Muscle layer of duodenum (tissue), 2 donors: ENCODE measurements around the gene AHRR.
A peak's percentile ranks its signal among the peaks of the same experiment; 100 is the strongest.
"Not testable (repeated sequence)": the region's sequence is repeated elsewhere in the genome, so short reads cannot be mapped to it uniquely, and the experiment has no call there.

Experiments
- H3K27ac ChIP-seq: one replicate; pipeline ENCODE4 v1.7.0; 2013; ENCODE audit warnings: mild to moderate bottlenecking, low read length
- H3K27me3 ChIP-seq: one replicate; pipeline ENCODE4 v1.7.0; 2013; ENCODE audit warnings: low read depth, mild to moderate bottlenecking, control low read depth, low read length
- H3K36me3 ChIP-seq, 2 donors: one replicate each; pipeline ENCODE4 v1.7.0; 2013; ENCODE audit warnings: low read length in 2 of 2, control low read depth in 1 of 2, mild to moderate bottlenecking in 1 of 2; ENCODE audit not compliant: insufficient read depth in 2 of 2, control insufficient read depth in 1 of 2
- H3K4me1 ChIP-seq, 2 donors: one replicate each; pipeline ENCODE4 v1.7.0; 2013; ENCODE audit warnings: low read length in 2 of 2, mild to moderate bottlenecking in 2 of 2, control low read depth in 1 of 2, moderate library complexity in 1 of 2; ENCODE audit not compliant: insufficient read depth in 2 of 2, control insufficient read depth in 1 of 2
- H3K4me3 ChIP-seq, 2 donors: one replicate each; pipeline ENCODE4 v1.7.0; 2013; ENCODE audit warnings: low read length in 2 of 2, low read depth in 1 of 2, mild to moderate bottlenecking in 1 of 2
- H3K9me3 ChIP-seq, 2 donors: one replicate each; pipeline ENCODE4 v1.7.0; 2013; ENCODE audit warnings: low read length in 2 of 2, control low read depth in 1 of 2, mild to moderate bottlenecking in 1 of 2; ENCODE audit not compliant: control insufficient read depth in 1 of 2
- donor health status: healthy.

Gene AHRR

DNA sequence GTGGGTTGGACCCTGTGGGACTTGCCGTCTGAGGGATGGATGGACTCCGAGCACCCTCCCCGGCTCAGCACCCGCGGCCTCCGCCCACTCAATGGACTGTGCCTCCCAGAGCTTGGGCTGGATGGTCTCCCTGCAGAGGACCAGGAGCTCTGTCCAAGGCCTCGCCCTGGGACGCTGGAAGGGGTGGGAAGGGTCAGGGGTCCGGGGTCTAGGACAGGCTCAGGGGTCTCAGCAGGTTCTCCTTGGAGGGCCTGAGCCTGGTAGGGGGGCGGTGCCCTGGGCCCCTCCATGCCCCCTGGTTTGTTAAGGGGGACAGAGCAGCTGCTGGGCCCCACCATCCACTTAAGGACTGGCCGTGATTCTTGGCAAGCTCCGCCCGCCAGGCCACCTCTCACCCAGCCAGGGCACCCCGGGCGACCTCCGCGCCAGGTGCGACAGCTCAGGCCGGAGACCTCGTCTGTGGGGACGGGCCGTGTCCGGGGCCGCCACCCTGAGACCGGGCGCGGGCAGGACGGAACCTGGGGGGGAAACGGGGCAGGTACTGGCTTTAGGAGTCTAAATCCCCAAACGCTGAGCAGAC lies 150.7 kb downstream of the AHRR start:
- Histone ChIP-seq H3K4me1 (peaks cover 7 to 32% of the 10 kb centered on the region in 2 donors), H3K27ac (peak overlapping the region; percentile 23), H3K4me3 (peak overlapping the region; percentile 55 to 80), H3K36me3 (peaks cover 0 to under 1% of the 10 kb centered on the region in 2 donors), H3K9me3 (no peaks in the 10 kb centered on the region), H3K27me3 (peaks cover 12% of the 10 kb centered on the region)

DNA sequence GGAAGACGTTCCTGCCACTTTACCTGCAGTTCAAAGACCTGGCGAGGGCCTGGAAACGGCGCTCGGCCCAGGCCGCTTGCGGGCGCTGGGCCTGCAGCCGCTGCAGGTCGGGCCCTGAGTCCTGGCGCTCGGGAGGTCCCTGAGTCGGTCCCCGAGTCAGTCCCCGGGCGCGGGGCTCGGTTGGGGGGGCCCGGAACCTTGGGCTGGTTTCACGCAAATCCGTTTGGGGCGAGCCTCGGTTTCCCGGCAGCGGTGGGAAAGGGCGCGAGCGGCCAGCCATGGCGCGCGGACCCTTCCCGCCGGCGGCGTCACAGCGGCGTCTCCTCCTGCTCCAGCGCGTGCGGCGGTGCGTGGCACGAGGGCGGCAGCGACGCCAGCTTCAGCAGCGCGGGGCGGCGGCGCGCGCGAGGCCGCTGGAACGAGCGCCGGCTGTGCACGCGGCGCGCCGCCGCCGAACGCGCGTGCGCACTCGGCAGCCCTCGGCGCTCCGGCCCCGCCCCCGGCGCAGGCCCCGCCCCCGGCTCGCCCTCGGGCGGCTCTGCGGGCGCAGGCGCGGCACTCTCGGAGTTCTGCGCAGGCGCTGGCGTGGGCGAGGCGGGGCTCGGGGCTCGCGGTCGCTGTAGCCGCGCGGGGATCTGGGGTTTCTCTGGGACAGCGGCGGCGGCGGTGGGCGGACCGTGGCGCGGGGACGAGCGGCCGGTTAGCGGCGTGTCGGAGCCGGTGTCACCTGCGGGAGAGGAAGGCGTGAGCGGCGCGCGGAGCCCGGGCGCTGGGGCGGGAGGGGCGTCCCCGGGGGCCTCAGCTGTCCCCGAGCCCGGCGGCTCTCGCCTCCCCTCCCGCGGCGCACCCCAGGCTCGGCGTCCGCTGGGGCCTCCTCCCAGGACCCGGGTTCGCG lies 151.4 kb downstream of the AHRR start:
- Histone ChIP-seq H3K4me3 (peak overlapping the region; percentile 65 to 95), H3K36me3 (no peaks in the 10 kb centered on the region), H3K27me3 (peaks cover 17% of the 10 kb centered on the region), H3K4me1 (peaks cover 7 to 32% of the 10 kb centered on the region in 2 donors), H3K27ac (peak overlapping the region; percentile 23), H3K9me3 (no peaks in the 10 kb centered on the region)

DNA sequence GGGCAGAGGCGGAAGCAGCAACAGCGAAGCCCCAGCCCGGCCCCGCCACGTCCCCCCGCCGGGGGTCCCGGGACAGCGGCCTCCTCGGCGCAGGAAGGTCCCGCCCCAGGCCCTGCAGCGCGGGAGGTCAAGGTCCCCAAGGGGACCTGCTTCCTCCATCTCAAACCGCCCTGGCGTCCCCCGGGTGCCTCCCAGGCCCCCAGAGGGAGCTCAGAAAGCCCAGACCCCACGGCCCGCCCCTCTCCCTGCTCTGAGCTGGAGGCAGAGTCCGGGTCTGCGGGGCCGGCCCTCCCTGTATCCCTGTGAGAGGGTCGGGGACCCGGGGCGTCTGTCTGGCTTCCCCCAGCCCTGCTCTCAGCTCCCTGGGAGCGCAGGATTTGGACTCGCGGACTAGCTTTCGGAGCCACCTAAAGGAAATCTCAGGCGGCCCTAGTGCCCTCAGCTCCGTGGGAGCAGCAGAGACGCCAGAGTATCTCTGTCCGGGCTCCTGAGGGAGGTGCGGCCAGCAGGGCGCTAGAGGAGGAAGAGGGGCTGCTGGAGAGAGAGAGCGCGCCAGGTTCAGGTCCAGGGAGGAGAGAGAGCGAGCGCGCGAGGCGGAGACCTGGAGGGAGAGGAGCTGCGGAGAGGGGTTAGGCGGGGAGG lies 152.2 kb downstream of the AHRR start:
- peaks cover 7 to 32% of the 10 kb centered on the region in 2 donors for H3K4me1 ChIP-seq
- peaks cover 18% of the 10 kb centered on the region for H3K27me3 ChIP-seq
- peak overlapping the region; percentile 65 to 95 for H3K4me3 ChIP-seq
- no peaks in the 10 kb centered on the region for H3K9me3 ChIP-seq
- no peak overlapping the region for H3K27ac ChIP-seq
- H3K36me3 ChIP-seq, result no peaks in the 10 kb centered on the region

DNA sequence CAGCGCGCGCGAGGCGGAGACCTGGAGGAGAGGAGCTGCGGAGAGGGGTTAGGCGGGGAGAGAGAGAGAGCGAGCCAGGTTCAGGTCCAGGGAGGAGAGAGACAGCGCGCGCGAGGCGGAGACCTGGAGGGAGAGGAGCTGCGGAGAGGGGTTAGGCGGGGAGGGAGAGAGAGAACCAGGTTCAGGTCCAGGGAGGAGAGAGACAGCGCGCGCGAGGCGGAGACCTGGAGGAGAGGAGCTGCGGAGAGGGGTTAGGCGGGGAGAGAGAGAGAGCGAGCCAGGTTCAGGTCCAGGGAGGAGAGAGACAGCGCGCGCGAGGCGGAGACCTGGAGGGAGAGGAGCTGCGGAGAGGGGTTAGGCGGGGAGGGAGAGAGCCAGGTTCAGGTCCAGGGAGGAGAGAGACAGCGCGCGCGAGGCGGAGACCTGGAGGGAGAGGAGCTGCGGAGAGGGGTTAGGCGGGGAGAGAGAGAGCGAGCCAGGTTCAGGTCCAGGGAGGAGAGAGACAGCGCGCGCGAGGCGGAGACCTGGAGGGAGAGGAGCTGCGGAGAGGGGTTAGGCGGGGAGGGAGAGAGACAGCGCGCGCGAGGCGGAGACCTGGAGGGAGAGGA lies 152.8 kb downstream of the AHRR start:
- Histone ChIP-seq H3K4me1 (peaks cover 7 to 32% of the 10 kb centered on the region in 2 donors), H3K27me3 (peaks cover 18% of the 10 kb centered on the region), H3K4me3 (peak overlapping the region; percentile 65 to 95)
- not testable (repeated sequence) for H3K9me3 ChIP-seq, H3K27ac ChIP-seq, H3K36me3 ChIP-seq

DNA sequence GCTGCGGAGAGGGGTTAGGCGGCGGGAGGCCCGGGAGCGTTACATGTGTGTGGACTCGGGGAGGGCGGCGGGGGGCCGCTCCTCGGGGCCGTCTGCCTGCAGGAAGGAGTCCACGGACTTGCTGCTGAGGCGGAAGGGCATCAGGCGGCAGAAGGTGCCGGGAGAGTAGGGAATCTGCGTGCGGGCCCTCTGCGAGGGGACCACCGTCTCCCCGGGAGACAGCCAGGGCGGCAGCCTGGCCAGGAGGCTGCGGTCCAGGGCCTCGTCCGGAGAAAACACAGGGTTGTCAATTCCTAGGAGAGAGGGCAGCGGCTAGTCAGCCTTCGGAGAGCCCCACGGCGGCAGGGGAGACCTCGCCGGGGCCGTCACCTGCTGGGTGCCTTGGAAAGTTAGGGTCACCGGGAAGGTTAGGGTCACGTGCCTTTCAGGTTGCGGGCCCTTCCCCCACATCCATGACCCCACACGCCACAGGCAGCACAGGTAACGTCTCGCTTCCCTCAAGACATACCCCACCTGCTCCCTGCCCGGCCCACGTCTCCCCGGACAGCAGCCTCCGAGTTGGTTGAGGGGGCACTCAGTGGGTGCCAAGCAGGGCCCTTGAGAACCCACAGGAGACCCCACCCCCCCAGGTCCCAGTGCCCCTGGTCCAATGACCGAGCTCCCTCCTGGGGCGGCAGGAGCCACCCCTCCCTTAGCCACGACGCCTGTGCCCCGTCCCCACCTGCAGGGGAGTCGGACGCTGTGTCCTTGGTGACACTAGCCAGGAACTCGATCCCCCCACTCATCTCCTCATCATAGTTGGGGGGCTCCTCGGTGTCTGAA lies 153.5 kb downstream of the AHRR start:
- Histone ChIP-seq H3K9me3 (no peaks in the 10 kb centered on the region), H3K4me3 (peak overlapping the region in 1 of 2 donors; percentile 95), H3K4me1 (peaks cover 7 to 32% of the 10 kb centered on the region in 2 donors), H3K36me3 (no peaks in the 10 kb centered on the region), H3K27ac (no peak overlapping the region), H3K27me3 (peaks cover 18% of the 10 kb centered on the region)

DNA sequence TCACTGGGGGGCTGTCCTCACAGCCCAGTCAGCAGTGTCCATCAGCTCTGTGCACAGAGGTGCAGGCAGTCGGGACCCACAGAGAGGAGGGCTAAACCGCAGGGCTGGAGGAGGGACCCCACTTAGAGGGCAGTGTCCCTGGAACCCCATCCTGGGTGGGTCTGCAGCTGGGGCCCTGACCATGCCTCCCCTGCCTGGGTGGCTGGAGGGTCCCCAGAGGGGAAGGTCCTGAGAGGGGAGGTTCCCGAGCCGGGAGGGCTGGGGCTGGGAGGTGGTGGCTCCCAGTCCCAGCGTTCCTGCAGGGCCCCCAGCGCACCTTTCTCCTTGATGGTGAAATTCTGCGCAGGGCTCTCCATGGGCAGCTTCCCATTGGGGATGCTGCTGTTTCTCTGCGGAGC lies 154.2 kb downstream of the AHRR start:
- Histone ChIP-seq H3K9me3 (no peaks in the 10 kb centered on the region), H3K4me1 (peaks cover 7 to 32% of the 10 kb centered on the region in 2 donors), H3K27ac (no peak overlapping the region), H3K36me3 (no peaks in the 10 kb centered on the region), H3K4me3 (no peak overlapping the region), H3K27me3 (peaks cover 18% of the 10 kb centered on the region)

DNA sequence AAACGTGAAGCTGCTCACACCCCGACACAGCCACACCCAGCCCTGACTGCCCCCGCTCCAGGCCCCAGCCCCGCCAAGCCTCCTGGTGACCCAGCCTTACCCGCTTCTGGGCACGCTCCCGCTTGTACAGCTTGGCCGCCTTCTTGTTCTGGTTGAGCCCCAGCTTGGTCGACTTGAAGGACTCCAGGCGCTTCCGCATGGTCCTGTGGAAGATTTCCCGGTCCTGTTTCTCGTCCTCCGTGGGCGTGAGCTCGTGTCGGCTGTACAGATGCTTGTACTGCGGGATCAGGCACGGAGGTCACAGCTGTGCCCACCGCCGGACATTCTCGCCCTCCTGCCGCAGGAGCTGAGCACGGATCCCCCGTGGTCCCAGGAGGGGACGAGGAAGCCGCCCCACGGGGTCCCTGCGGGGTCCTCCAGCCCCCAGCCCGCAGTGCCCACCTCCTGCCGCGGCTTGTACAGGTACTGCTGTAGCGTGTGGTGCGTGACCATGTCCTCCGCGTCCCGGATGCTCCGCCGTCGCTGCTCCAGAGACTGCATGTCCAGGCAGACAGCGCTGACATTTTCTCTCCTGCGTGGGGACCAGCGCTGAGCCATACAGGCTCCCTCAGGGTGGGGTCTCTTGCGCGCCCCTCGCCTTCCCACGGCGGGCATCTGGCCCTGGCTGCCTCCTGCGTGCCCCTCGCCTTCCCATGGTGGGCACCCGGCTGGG lies 154.7 kb downstream of the AHRR start:
- peaks cover 7 to 27% of the 10 kb centered on the region in 2 donors for H3K4me1 ChIP-seq
- peaks cover 18% of the 10 kb centered on the region for H3K27me3 ChIP-seq
- H3K4me3 ChIP-seq, result no peak overlapping the region
- H3K36me3 ChIP-seq, result no peaks in the 10 kb centered on the region
- no peak overlapping the region for H3K27ac ChIP-seq
- H3K9me3 ChIP-seq, result no peaks in the 10 kb centered on the region

DNA sequence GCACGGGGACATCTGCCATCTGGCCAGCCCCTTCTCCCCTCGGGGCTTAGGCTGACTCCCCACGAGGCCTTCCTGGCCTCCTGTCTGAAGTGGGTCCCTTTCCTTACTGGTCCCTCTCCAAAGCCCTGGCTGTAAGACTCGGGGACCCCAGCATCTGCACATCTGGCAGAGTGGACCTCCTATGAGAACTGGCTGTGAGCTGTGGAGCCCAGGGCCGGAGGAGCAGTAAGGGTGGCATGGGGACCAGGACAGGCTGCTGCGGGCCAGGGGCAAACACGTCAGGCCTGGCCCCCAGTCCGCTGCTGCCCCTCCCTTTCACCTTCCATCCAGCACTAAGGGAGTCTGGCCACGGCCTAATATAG lies 155.3 kb downstream of the AHRR start:
- H3K4me3 ChIP-seq, result no peak overlapping the region
- no peaks in the 10 kb centered on the region for H3K9me3 ChIP-seq
- peaks cover 2 to 22% of the 10 kb centered on the region in 2 donors for H3K4me1 ChIP-seq
- H3K27ac ChIP-seq, result no peak overlapping the region
- peaks cover 18% of the 10 kb centered on the region for H3K27me3 ChIP-seq
- no peaks in the 10 kb centered on the region for H3K36me3 ChIP-seq

DNA sequence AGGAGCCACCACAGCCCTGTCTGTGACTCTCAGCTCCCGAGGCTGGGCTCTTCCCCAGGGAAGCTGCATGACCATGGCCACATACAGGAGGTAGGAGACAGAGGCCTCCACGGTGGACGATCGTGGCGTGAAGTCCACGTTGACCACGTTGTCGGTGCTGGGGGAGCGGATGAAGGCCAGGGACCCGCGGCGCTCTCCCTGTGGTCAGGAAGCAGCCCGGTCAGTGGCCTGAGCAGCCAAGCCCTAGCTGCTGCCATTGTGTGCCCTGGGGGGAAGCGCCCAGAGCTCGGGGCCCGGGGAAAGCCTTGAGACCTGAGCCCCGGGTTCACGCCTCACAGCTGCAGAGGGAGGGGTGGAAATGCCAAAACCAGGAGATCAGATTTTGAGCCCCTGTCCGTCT lies 155.7 kb downstream of the AHRR start:
- Histone ChIP-seq H3K36me3 (no peaks in the 10 kb centered on the region), H3K4me1 (peaks cover 0 to 17% of the 10 kb centered on the region in 2 donors), H3K27ac (no peak overlapping the region), H3K4me3 (no peak overlapping the region), H3K27me3 (peaks cover 18% of the 10 kb centered on the region), H3K9me3 (no peaks in the 10 kb centered on the region)

DNA sequence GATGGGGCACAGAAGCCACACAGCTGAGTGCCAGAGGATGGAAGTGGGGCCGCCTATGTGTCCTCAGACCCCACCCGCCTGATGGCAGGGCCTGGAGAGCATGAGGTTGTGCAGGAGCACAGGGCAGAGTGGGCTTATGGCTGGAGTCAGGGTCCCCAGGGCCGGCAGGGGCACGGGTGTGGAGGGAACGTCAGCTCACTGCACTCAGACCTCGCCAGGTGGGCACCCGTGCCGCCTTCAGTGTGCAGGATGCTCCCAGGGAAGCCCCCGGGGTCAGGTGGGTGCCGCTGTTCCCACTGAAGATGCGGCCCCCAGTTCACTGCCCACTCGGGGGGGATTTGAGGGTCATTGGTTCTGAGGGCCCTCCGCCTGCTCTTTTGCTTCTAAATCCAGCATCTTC lies 156.4 kb downstream of the AHRR start:
- Histone ChIP-seq H3K4me1 (peaks cover 0 to 15% of the 10 kb centered on the region in 2 donors), H3K9me3 (no peaks in the 10 kb centered on the region), H3K27me3 (peaks cover 18% of the 10 kb centered on the region), H3K4me3 (no peak overlapping the region), H3K36me3 (no peaks in the 10 kb centered on the region), H3K27ac (no peak overlapping the region)
